NCI-H1105 (cell line): ENCODE results near the gene COL6A1.
"Not testable (repeated sequence)": the region's sequence is repeated elsewhere in the genome, so short reads cannot be mapped to it uniquely, and the experiment has no call there.

Experiments used
- DNase-seq: peaks from one replicate; lab custom pipeline; 2025; lab: John Stamatoyannopoulos, UW

Gene COL6A1

DNA sequence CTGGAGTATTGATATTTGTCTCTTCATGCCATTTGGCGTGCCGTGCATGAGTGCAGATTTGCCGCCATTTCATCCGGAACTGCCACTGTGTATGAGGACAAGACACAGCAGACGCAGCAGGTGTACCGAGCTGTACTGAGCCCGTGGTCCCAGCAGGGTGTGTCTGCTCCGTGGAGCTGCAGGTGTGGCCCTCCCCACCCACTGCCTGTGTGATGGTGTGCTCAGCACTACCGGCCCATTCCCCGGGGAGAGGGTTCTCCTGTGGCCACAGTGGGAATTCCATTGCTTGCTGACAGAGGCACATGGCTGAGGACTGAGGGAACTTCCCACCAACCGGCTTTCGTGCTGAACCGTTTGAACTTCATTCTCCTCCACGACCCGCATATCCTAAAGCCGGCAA, 34.3 kb upstream of the COL6A1 start:
- no peak for DNase-seq

DNA sequence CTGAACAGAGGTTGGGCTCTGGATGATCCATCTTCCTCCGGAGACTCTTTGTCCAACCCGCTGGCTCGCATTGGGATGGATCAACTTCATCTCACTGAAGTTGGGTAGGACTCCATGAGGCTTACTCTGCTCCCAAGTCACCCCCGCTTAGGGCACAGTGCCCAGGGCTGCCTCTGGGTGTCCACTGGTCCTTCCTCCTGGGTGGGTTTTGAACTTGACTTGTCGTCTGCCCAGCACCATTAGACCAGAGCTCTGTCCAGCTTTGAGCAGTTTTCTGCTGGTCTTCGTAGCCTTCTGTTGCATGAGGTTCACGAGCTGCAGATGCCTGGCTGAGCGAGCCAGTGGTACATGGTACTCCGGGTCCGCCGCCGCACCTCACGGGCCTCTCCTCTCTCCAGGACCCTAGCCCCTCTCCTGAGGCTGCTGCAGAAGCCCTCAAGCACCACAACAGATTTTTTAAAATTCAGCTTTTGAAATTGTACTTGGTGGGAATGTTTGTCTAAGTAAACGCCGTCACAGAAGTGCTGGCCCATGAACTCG, 33.8 kb upstream of the COL6A1 start:
- DNase-seq = no peak

DNA sequence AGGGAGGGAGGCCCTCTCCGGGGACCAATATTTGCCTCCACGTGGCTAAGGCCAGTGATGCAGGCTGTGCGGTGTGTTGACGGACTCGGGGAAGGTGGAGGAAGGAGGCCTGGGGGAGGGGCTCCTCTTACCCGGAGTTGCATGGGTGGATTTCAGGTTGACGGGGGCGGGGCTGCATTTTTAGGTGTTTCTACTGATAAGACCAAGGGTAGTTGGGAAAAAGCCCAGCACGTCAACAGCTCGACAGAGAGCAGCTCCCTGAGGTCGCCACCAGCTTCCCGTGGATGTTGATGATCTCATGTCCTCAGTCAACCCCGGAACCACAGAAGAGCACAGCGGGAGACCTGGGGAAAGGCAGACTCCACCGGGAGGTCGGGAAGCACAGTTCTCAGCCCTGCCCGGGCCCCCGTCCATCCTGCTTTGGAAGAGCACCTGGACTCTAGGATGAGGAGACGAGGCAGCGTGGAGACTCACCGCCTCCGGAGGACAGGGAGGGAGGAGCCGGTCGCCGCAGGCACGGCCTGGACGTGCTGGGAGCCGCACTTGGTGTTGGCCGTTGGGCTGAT, 32.9 kb upstream of the COL6A1 start:
- no peak for DNase-seq

DNA sequence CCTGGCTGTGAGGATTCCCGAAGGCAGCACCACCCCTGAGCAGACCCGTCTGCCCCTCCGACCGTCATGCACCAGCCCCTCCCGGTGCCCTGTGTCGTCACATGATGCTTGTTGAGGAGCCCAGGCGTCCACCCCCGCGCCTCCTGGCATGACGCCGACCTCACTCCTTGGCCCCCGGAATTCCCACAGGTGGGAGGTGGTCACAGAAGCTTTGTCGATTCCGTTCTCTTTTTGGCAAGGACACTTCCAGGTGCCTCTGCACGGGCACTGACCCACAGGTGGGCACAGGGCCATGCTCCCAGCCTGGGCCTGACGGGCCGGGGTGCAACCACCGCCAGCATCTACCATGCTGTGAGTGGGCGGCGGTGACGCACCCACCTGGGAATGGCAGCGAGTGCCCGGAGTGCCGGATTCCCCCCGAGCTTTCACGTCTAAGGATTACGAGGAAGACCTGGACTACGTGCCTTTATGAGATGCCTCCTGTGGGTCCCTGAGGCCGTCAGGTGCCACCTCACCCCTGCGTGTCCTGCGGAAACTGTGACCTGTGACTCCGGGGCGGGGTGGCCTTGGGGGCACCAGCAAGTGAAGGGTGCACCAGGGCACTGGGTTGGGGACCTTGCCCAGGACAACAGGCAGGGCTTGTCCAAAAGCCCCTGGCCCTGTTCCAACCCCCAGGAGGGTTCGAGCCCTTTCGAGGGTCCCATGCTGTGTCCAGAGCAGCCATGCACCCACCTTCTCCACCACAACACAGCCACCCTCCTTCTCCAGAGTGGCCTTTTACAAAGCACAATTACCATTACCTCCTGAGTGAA, 31.4 kb upstream of the COL6A1 start:
- DNase-seq = peak; percentile 21

DNA sequence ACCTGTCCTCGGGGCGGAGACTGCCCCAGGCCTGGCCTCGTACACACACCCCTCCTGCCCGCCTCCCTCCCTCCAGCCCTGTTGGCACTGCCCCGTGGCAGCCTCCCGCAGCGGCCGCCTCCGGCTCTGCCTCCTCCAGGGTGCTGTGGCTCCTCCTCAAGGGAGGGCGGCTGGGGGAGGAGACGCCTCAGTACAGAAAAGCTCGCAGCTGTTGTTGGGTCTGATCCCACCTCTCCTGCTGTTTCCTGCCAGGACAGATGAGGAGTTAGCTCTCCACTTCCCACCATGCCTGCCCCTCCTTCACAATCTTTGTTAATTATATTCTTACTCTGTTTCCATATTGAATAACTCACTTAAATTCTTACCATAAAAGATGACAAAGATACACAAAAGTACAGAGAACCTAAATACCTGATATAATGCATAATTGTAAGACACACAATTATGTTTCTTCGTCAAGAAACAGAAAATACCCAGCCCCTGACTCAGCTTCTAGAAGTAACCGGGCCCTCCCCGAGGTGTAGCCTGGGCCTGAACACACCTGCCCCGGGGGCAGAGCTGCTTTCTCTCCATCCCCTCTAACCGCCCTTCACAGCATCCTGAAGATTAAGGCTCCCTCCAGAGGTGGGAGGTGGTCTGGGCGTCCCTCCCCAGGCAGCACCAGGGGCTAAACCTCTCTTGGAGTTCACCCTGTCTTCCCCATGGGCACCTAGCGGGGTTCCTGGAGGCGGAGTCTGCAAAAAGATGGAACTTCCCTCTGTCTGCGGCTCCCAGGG, 30.6 kb upstream of the COL6A1 start:
- DNase-seq = peak; percentile 62

DNA sequence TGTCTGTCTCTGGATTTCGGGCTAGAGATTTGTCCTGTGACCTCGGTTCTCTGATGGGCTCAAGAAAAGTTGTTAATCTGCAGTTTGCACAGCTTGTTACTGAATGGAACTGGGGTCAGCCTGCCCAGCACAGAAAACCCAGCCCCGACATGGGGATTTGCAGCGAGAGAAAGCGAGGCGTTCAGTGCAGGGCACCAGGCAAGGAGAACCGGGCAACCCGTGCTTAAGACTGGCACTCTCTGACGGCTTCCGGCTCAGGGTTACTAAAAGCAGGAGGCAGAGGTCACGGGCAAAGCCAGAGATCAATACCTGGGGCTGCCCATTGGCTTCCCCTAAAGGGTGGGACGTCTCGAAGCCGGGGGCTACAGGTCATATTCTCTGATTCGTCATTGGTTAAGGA, 29.9 kb upstream of the COL6A1 start:
- no peak for DNase-seq

DNA sequence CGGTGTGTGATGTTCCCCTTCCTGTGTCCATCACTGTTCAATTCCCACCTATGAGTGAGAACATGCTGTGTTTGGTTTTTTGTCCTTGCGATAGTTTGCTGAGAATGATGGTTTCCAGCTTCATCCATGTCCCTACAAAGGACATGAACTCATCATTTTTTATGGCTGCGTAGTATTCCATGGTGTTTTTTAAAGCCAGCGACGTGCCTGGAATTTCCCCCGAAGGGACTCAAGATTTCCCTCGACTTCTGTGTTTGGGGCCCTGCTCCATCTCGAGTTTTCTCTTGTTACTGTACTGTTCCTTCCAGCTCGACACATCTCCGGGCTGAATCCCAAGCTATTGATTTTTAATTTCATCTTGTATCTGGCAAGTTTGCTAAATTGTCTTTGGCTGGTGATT, 29.0 kb upstream of the COL6A1 start:
- DNase-seq = not testable (repeated sequence)

DNA sequence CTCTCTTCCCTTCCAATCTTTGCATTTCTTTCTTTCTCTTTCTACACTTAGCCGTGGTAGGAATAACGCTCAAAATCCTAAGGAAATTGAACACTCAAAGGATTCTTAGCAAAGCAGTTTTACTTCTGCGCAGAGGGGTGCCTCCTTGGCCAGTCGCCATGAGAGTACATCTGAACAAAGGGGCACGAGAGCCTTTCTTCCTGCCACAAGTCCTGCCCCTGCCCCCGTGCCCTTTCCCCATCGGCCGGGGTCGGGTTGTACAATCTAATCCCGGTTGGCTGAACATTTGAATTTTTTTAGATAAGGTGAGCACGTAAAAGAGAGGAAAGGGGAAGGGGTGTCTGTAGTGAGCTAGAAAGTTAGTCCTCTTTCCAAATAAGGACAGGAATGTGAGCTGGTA, 28.6 kb upstream of the COL6A1 start:
- DNase-seq = no peak

DNA sequence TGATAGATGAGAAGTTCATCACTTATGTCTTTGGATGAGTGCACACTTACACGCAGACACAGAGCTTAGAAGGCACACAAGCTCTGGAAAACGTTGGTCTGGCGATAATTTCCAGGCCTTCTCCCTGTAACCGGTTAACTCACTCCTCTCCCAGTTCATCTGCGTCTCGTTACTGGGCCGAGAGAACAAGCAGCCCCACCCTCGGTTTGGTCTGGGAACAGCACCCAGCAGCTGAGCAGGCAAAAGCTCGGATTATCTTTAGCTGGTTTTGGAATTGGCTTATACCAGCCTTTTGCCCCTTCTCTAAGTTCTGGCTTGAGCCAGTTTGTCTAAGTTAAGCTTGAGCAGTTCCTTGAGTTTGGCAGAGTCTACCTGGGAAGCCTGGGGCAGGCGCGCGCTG, 27.3 kb upstream of the COL6A1 start:
- DNase-seq = no peak

DNA sequence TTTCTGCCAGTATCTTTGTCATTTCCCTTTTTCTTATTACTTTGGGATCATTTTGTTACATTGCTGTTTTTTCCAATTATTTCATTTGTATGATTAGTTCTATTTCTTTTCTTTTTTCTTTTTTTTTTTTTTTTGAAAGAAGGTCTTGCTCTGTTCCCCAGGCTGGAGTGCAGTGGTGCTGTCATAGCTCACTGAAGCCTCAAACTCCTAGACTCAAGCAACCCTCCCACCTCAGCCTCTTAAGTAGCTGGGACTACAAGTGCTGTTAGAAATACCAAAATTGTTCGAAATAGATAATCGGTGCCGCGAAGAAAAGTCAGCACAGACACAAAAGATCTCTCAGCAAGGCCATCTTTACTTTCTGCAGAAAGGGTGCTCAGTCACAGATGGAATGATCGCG, 26.6 kb upstream of the COL6A1 start:
- no peak for DNase-seq

DNA sequence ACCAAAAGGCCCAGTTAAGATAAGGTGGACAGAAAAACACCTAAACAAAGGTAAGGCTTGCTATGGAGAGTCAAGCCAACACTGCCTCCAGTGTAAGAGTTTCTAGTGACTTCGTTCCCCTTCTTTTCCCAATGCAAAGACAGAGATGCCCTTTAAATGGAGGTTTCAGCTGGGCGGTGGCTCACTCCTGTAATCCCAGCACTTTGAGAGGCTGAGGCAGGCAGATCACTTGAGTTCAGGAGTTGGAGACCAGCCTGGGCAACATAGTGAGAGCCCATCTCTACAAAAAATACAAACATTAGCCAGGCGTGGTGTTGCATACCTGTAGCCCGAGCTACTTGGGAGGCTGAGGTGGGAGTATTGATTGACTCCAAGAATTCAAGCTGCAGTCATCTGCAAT, 24.0 kb upstream of the COL6A1 start:
- DNase-seq = no peak

DNA sequence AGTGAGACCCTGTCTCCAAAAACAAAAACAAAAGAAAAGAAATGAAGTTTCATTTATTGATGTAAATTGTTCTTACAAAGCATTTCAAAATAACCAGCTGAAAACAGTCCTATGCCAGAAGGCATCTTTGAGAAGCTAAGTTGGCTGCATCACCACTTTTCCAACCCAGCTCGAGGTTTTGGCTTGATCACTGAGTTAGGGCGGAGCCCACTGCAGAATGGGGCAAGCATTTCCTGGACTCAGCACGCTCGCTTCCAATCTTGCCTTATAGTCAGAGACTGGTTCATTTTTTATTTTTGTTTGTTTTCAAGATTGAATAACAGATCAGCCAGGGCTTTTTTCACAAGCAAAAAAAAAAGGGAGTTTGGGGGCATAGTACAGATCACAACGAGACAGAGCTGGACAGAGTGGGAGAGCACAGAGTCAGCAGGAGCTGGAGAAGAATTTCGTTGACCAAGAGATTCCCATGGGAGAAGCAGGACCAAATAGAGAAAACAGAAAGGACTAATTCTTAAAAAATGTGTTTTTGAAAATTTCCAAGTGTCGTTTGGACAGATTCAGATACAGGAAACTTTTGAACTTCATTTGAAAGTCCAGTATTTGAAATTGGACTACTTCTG, 23.5 kb upstream of the COL6A1 start:
- no peak for DNase-seq

DNA sequence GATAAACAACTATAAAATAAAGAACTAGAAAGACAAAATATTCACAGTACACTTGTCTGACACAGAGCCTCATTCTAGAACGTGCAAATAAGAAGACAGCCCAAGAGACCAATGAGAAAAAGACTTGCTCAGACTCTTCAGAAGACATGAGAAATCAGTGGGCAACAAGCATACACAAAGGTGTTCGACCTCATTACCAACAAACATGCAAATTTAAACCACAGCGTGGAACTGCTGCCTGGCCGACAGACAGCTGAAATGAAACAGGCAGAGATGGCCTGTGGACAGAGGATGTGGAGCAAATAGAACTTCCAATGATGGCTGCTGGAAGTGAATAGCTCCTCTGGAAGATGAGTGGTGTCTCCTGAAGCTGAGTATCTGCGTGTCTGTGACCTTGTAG, 22.4 kb upstream of the COL6A1 start:
- no peak for DNase-seq

DNA sequence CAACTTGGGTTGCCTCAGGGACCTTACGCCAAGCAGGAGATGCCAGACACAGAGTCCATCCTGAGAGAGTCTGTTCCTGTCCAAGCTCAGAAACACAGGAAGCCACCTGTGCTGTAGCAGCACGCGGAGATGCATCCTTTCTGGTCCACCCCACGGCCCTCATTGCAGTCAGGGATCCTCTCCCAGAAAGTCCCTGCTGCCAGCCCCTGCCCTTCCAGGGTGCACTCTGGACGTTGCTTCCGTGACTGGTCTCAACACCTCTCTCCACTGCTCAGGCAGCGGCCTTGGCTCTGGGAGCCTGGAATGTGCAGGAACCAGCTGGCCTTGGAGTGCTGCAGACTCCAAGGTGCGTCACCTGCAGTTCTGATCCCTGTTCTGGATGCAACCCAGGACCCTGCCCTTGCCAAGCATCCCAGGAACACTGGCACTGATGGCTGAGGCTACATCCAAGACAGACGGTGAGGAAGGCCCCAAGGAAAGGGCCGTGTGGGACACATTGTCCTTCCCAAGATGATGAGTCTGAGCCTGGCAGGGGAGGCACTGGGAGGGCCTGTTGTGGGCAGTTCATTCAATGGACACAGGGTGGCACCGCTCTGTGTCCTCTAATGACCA, 21.7 kb upstream of the COL6A1 start:
- DNase-seq = no peak

DNA sequence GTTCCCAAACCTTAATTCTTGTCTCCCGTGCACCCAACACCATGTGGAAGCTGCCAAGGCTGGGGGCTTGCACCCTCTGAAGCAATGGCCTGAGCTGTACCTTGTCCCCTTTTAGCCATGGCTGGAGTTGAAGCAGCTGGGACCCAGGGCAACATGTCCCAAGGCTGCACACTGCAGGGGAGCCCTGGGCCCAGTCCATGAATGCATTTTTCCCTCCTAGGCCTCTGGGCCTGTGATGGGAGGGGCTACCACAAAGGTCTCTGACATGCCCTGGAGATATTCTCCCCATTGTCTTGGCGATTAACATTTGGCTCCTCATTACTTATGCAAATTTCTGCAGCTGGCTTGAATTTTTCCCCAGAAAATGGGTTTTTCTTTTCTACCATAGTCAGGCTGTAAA, 20.2 kb upstream of the COL6A1 start:
- not testable (repeated sequence) for DNase-seq

DNA sequence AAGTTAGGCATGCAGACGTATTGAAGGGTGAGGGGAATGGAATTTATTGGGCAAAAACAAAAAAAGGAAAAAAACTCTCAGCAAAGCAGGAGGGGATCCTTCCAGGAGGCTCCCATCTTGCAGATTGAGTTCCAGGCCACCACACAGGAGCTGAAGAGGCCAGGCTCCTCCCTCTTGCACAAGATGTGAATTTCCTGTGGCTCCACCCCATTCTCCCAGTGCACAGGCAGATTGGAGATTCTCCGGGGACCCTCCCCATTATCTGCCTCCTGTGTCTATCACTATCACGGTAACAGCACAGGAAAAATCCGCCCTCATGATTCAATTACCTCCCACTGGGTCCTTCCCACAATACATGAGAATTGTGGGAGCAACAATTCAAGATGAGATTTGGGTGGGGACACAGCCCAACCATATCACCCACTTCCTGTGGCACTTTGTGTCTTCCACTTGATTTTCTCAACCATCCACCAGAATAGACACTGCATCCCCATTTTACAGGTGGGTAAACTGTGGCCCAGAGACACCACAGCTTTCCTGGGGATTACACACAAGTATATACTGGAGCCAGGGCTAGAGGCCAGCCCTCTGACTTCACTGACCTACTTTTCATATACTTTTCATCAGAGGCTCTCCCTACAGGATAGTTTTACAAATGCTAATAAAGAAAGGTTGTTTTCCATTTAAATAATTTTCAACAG, 18.9 kb upstream of the COL6A1 start:
- no peak for DNase-seq

DNA sequence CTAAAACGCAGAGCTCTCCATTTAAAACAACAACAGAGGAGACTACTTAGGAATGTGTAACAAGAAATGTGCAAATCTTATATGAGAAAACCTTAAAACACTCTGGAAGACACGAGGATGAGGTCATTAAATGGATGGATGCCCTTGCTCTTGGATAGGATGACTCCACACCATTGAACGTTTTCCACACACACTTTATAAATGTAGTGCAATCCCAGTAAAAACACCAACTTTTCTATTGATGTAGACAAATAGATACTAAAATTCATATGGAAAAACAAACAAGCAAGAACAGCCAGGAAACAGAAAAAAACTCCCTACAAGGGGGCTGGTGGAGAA, 18.4 kb upstream of the COL6A1 start:
- DNase-seq = no peak

DNA sequence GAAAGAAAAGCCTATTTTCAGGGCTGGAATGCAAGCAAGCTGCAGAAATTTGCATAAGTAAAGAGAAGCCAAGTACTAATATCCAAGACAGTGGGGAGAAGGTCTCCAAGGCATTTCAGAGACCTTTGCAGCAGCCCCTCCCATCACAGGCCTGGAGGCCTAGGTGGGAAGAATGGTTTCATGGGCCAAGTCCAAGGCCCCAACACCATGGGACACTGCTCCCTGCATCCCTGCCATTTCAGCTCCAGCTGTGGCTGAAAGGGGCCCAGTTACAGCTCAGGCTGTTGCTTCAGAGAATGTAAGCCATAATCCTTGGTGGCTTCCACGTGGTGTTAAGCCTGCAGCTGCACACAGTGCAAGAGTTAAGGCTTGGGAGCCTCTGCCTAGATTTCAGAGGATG, 16.9 kb upstream of the COL6A1 start:
- DNase-seq = no peak

DNA sequence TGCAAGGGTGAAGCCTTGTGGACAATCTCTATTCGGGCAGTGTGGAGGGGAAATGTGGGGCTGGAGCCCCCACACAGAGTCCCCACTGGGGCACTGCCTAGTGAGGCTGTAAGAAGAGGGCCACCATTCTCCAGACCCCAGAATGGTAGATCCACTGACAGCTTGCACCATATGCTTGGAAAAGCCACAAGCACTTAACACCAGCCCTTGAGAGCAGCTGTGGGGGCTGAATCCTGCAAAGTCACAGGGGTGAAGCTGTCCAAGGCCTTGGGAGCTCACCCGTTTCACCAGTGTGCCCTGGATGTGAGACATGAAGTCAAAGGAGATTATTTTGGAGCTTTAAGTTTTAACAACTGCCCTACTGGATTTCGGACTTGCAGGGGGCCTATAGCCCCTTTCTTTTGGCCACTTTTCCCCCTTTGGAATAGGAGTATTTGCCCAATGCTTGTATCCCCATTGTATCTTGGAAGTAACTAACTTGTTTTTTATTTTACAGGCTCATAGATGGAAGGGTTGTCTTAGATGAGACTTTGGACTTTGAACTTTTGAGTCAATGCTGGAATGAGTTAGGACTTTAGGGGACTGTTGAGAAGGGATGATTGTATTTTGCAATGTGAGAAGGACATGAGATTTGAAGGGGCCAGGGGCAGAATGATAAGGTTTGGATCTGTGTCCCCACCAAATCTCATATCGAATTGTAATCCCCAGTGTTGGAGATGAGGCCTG, 16.3 kb upstream of the COL6A1 start:
- DNase-seq = no peak

DNA sequence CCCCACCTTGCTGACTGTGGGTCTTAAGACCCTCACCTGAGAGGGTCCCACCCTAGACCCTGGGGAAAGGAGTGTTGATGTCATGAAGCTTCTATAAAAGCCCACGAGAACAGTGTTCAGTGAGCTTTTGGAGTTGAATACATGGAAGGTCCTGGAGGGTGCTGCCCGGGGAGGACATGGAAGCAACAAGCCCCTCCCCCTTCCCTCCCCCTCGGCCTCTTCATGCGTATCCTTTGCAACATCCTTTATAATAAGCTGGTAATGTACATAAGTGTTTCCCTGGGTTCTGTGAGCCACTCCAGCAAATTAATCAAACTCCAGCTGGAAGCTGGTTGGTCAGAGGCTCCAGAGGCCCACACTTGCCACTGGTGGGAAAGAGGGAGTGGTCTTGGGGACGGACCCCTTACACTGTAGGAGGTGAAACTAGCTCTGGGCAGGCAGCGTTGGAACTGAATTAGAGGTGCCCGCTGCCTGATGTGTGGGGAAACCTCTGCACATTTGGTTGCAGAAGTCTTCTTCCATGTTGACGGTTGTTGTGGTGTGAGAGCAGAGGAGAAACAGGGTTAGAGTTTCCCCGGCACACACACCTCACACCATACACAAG, 14.7 kb upstream of the COL6A1 start:
- DNase-seq = no peak
